GM21526 (cell line): ENCODE measurements around the gene ZNF467.

ENCODE experiments used
- ATAC-seq: cut with Tn5 transposase; IDR thresholded peaks from one replicate; pipeline ENCODE4 v1.9.1; 2021; ENCODE audit warnings: moderate library complexity; ENCODE audit not compliant: unreplicated experiment, low FRiP score

Gene ZNF467

GRCh38 chr7:149717481-149717880 lies 55.9 kb downstream of the ZNF467 start:
- ATAC-seq, result no peak

GRCh38 chr7:149716932-149717307 lies 56.5 kb downstream of the ZNF467 start:
- ATAC-seq, result no peak

DNA sequence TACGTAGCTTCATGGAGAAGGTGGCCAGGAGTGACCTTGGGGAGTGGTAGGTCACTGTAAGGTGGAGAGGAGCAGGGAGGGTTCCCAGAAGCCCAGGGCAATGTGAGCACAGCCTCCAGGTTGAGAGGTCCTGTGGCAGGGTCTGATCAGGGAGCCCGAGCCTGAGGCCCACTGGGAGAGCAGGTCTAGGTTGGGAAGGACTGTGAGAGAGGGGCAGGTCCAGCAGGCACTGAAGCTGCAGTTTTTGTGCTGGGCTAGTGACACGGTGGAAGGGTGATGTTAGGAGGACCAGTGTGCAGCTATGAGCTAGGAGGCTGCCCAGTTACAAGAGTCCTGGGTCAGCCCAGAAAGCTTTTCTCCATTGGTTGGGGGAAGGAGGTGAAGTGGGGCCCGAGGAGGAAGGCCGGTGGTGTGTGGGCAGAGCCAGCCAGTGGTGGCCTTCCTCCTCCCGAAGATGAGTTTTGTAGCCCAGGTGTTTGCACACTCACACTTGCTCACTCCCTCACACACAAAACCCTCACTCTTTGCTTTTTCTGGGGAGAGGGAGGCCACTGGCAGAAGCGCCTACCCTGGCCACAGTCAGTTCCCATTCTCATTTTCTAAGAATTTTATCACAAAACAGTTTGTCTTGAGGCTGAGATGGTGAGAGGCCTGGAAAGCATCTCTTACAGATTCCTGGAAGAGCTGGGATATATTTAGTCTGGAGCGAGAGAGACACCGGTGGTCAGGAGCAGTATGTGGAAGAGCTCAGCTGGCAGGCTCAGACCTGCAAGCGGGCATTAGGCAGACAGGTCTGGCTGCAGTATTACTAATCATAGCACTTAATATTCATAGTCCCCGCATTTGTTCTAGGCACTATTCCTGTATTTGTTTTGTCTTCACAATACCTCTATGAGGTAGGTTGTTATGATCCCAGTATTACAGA lies 57.1 kb downstream of the ZNF467 start:
- ATAC-seq, result no peak

DNA sequence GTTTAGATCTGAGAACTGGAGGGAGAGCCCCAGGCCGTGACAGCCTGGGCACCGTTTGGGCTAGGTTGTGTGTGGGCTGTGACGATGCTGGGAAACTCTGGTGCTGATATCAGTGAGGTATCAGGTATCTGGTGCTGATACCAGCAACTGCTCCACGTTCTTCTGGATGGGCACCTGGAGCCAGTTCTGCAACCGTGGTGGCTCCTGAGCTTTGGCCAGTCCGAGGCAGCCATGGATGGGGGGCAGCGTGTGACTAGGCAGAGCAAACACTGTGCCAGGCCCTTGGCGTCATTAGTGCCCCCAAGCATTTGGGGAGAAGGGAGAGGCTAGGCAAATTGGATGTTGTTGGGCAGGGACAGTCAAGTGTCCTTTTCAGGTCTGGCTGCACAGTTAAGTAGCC lies 57.9 kb downstream of the ZNF467 start:
- no peak for ATAC-seq

- peak; percentile 22 for ATAC-seq
Observed at GRCh38 chr7:149714910-149715471, 58.4 kb downstream of the ZNF467 start.
